ENCODE data around the gene PPEF2. TPM values are rescaled to one million over a fixed set of nuclear protein-coding genes. Genes with fewer than 3 reads are reported as not detected.
A peak's percentile ranks its signal among the peaks of the same experiment; 100 is the strongest.

Gene PPEF2
- total and polyA plus RNA-seq, 7 experiments from 2014 or later: 0.07 to 1.5 (median 0.17) TPM; not detected in 2

- intact Hi-C loops (cut with micrococcal nuclease): no loop called here
- Mint-ChIP-seq H3K36me3 (peaks cover 0 to 8% (median 8%) of the 10 kb centered on the region in 5 donors), H3K27me3 (no peaks in the 10 kb centered on the region), H3K9me3 (no peaks in the 10 kb centered on the region), H3K27ac (peak overlapping the region in 1 of 9 donors; percentile 54), H3K4me3 (no peak overlapping the region), H3K4me1 (no peaks in the 10 kb centered on the region)
- Histone ChIP-seq H3K4me3 (ENCODE audit: low read length) (no peak overlapping the region), H3K36me3 (ENCODE audit: control insufficient read depth in 2 of 3, insufficient read depth in 3 of 3, low read length in 3 of 3) (no peaks in the 10 kb centered on the region), H3K9me3 (ENCODE audit: control insufficient read depth in 2 of 3, low read length in 3 of 3) (no peaks in the 10 kb centered on the region), H3K4me1 (ENCODE audit: control insufficient read depth in 2 of 2, insufficient read depth in 2 of 2, low read length in 2 of 2) (no peaks in the 10 kb centered on the region), H3K27me3 (ENCODE audit: control insufficient read depth in 2 of 2, insufficient read depth in 2 of 2, low read length in 2 of 2) (no peaks in the 10 kb centered on the region), H3K27ac (ENCODE audit: low read depth, low read length) (no peak overlapping the region)
- ChIA-PET POLR2A (no interaction called here), CTCF (no interaction called here)
- no peak for DNase-seq
- ATAC-seq: no peak
Observed at GRCh38 chr4:75820197-75820596, 82.1 kb downstream of the PPEF2 start.

DNA sequence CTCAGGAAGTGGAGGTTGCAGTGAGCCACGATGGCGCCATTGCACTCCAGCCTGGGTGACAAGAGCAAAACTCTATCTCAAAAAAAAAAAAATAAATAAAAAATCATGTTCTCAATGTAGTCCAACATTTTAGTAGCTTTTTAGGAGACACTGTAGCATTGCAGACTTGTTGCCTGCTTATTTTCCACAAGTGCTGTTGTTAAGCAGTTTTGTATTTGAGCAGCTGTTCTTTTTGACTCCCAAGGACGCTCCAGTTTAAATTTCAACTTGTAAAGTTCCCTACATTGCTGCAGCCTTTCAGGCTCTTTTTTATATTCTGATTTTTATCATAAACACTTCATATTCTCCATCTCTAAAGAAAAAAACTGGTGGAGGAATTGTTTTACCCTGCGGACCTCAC is 83.1 kb downstream of the PPEF2 start:
- DNase-seq: no peak
- Histone ChIP-seq H3K36me3 (ENCODE audit: control insufficient read depth in 2 of 3, insufficient read depth in 3 of 3, low read length in 3 of 3) (peaks cover 0 to 7% (median 0%) of the 10 kb centered on the region in 3 experiments), H3K27me3 (ENCODE audit: control insufficient read depth in 2 of 2, insufficient read depth in 2 of 2, low read length in 2 of 2) (no peaks in the 10 kb centered on the region), H3K4me3 (ENCODE audit: low read length) (no peak overlapping the region), H3K4me1 (ENCODE audit: control insufficient read depth in 2 of 2, insufficient read depth in 2 of 2, low read length in 2 of 2) (no peaks in the 10 kb centered on the region), H3K27ac (ENCODE audit: low read depth, low read length) (no peak overlapping the region), H3K9me3 (ENCODE audit: control insufficient read depth in 2 of 3, low read length in 3 of 3) (no peaks in the 10 kb centered on the region)
- ChIA-PET CTCF (no interaction called here), POLR2A (interaction anchor here (0.6 kb wide), 1 partner anchor 155 kb away, joined by 3 read pairs; no protein-coding TSS in a partner anchor)
- no peak overlapping the region for H3K4me3 Mint-ChIP-seq
- no peaks in the 10 kb centered on the region for H3K27me3 Mint-ChIP-seq
- no peak overlapping the region for H3K27ac Mint-ChIP-seq
- no peak for ATAC-seq
- H3K4me1 Mint-ChIP-seq: no peaks in the 10 kb centered on the region
- peaks cover 4 to 18% (median 18%) of the 10 kb centered on the region in 5 donors for H3K36me3 Mint-ChIP-seq
- H3K9me3 Mint-ChIP-seq: no peaks in the 10 kb centered on the region
- intact Hi-C loops (cut with micrococcal nuclease): no loop called here

DNA sequence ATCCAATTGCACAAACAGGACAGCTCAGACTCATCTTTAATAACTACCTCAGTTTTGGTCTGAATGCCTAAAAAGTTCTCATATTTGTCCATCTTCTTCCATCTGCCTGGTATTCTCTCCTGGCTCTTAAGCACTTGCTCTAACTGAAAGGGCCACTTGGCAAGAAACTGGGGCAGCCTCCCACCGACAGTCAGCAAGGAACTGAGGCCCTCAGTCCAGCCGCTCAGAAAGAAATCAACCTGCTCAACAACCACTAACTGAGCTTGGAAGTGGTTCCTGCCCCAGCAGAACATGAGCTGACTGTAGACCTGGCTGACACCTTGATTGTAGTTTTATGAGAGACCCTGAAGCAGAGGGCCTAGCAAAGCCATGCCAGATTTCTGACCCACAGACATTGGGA is 84.4 kb downstream of the PPEF2 start:
- H3K27ac Mint-ChIP-seq: no peak overlapping the region
- CTCF ChIA-PET: no interaction called here
- intact Hi-C loops (cut with micrococcal nuclease): no loop called here

More for the DNA sequence above, 84.4 kb downstream of the PPEF2 start:
- Histone ChIP-seq H3K27me3 (ENCODE audit: control insufficient read depth in 2 of 2, insufficient read depth in 2 of 2, low read length in 2 of 2) (no peaks in the 10 kb centered on the region), H3K9me3 (ENCODE audit: control insufficient read depth in 2 of 3, low read length in 3 of 3) (no peaks in the 10 kb centered on the region), H3K27ac (ENCODE audit: low read depth, low read length) (no peak overlapping the region), H3K36me3 (ENCODE audit: control insufficient read depth in 2 of 3, insufficient read depth in 3 of 3, low read length in 3 of 3) (peaks cover 0 to 14% (median 0%) of the 10 kb centered on the region in 3 experiments), H3K4me3 (ENCODE audit: low read length) (no peak overlapping the region), H3K4me1 (ENCODE audit: control insufficient read depth in 2 of 2, insufficient read depth in 2 of 2, low read length in 2 of 2) (no peaks in the 10 kb centered on the region)
- Mint-ChIP-seq H3K4me1 (no peaks in the 10 kb centered on the region), H3K36me3 (peaks cover 4 to 27% (median 18%) of the 10 kb centered on the region in 5 donors), H3K9me3 (no peaks in the 10 kb centered on the region), H3K4me3 (no peak overlapping the region), H3K27me3 (no peaks in the 10 kb centered on the region)
- ATAC-seq: no peak
- POLR2A ChIA-PET: interaction anchor here (0.6 kb wide), 1 partner anchor 299 kb away, joined by 5 read pairs; no protein-coding TSS in a partner anchor
- DNase-seq: no peak

Other genes starting within 250 kb of the PPEF2 start
- 100 to 1,000 TPM; 161 to 299 (median 167) TPM for gene G3BP2, start 229.0 kb downstream of the PPEF2 start, total RNA-seq
- 100 to 1,000 TPM; 115 TPM for gene G3BP2, start 229.0 kb downstream of the PPEF2 start, polyA plus RNA-seq
- gene USO1, start 177.9 kb downstream of the PPEF2 start, total RNA-seq: 10 to 100 TPM; 17.8 to 54.8 (median 35.0) TPM
- 10 to 100 TPM; 23.8 to 27.4 TPM for gene USO1, start 177.9 kb downstream of the PPEF2 start, polyA plus RNA-seq
- gene NAAA, start 38.6 kb upstream of the PPEF2 start, total RNA-seq: 100 to 1,000 TPM in 1 of 5 experiments, 10 to 100 TPM in 4; 36.9 to 103 (median 80.3) TPM
- gene NAAA, start 38.6 kb upstream of the PPEF2 start, polyA plus RNA-seq: 10 to 100 TPM; 69.5 to 94.3 TPM
- 10 to 100 TPM; 32.6 to 65.1 (median 52.9) TPM for gene SDAD1, start 88.5 kb upstream of the PPEF2 start, total RNA-seq
- 100 to 1,000 TPM in 1 of 2 donors, 10 to 100 TPM in 1; 96.6 to 118 TPM for gene SDAD1, start 88.5 kb upstream of the PPEF2 start, polyA plus RNA-seq
- not detected for gene CXCL9, start 105.1 kb upstream of the PPEF2 start, total RNA-seq
- gene CXCL9, start 105.1 kb upstream of the PPEF2 start, polyA plus RNA-seq: not detected
- 1 to 10 TPM in 1 of 5 experiments, under 1 TPM in 1, not detected in 3; 0.32 to 2.3 TPM for gene CXCL10, start 121.0 kb upstream of the PPEF2 start, total RNA-seq
- not detected for gene CXCL10, start 121.0 kb upstream of the PPEF2 start, polyA plus RNA-seq
- gene CXCL11, start 133.6 kb upstream of the PPEF2 start, total RNA-seq: not detected
- gene CXCL11, start 133.6 kb upstream of the PPEF2 start, polyA plus RNA-seq: not detected
- not detected for gene ART3, start 172.3 kb upstream of the PPEF2 start, total RNA-seq
- gene ART3, start 172.3 kb upstream of the PPEF2 start, polyA plus RNA-seq: not detected
- gene NUP54, start 245.9 kb upstream of the PPEF2 start, total RNA-seq: 10 to 100 TPM; 51.1 to 82.0 (median 65.5) TPM
- gene NUP54, start 245.9 kb upstream of the PPEF2 start, polyA plus RNA-seq: 10 to 100 TPM; 46.0 to 53.8 TPM